ENCODE data around the gene RFX8.
"Not testable (repeated sequence)": the region's sequence is repeated elsewhere in the genome, so short reads cannot be mapped to it uniquely, and the experiment has no call there.

RFX8 gene

DNA sequence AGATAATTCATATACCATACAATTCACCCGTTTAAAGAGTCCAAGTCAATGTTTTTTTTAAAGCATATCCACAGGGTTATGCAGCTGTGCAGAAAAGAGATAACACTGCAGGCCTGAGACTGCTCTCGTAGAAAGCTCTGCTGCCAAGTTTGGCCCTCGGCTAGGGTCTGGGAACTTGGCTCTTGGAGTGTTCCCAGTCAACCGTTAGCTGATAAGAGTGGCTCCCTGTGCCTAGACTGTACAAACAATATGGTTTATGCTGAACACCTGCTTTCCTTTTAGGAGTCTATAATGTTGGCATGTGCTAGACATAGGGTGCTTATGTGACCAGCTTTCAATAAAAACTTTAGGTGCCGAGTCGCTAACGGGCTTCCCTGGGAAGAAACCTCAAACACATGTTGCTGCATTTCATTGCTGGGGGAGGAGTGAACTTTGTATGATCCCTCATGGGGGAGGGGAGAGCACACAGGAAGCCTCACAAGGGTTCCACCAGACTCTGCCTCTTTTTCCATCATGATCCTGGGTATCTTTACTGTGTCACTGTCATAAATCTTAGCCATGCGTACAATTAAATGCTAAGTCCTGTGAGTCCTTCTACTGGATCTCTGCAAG lies 34.7 kb downstream of the RFX8 start:
- FAIRE-seq (no peak), DNase-seq (ENCODE audit: insufficient read length, low spot score) (no peak)
- TF ChIP-seq POLR2A (IDR thresholded peaks at IDR 0.05; ENCODE audit: low read depth, low read length): no peak

DNA sequence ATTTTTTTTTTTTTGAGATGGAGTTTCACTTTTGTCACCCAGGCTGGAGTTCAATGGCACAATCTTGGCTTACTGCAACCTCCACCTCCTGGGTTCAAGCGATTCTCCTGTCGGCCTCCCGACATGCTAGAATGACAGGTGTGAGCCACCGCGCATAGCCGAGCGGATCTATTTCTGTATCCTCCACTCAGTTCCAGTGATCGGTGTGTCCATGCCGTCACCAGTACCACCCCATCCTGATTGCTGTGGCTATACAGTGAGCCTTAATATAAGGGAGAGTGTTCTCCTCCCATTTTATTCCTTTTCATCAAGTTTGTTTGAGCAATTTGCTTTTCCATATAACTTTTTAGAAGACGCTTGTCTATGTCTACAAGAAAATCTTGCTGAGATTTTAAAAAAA lies 35.2 kb downstream of the RFX8 start:
- FAIRE-seq (no peak), DNase-seq (ENCODE audit: insufficient read length, low spot score) (no peak)
- TF ChIP-seq POLR2A (IDR thresholded peaks at IDR 0.05; ENCODE audit: low read depth, low read length): no peak

DNA sequence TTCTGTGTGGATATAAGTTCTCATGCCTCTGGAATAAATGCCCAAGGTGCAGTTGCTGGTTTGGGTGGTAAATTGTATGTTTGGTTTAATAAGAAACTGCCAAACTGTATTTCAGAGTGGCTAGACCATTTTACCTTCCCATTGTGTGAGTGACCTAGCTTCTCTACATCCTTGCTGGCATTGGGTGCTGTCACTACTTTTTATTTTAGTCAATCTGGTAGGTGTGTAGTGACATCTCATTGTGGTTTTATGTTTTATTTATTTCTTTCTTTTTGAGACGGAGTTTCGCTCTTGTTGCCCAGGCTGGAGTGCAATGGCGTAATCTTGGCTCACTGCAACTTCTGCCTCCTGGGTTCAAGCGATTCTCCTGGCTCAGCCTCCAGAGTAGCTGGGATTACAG lies 36.4 kb downstream of the RFX8 start:
- FAIRE-seq: not testable (repeated sequence)

DNA sequence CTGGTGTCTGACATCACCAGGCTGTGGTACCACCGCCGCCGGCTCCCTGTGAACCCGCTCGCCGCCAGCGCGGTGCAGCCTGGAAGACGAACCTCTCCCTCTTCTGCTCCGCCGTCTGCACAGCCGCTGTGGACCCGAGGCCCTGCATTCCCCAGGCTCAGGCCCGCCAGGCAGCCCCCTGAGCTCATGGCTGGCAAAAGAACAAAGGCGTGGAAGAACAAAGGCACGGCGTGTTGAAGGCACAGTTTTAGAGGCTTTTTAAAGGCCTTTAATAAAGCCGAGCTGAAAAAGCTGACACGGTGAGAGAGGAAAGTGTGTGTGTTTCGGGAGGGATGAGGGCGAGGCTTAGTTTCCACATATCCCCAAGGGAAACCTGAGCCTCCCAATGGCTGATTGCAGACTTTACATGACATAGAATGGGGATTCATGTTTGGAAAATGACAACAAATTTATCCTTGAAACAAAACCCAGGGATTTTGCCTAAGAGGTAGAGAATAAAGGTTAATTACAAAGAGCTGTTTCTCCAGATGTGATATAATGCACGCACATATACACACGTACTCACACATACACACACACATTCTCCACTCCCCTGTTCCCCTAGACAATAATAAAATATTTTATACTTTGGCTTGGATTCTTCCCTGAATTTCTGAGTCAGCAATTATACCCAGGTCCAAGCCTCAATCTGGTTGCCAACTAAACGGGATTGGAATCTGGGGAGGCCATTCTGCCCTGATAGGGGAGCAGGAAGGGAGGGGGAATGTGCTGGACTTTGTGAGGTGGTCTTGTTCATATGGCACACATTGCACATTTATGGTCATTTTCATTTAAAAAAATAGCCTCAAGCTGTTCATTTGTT lies 39.7 kb downstream of the RFX8 start:
- DNase-seq (ENCODE audit: insufficient read length, low spot score) (no peak), FAIRE-seq (no peak)
- TF ChIP-seq POLR2A (IDR thresholded peaks at IDR 0.05; ENCODE audit: low read depth, low read length): no peak

More for the DNA sequence above, 36.4 kb downstream of the RFX8 start:
- not testable (repeated sequence) for DNase-seq (ENCODE audit: insufficient read length, low spot score)

DNA sequence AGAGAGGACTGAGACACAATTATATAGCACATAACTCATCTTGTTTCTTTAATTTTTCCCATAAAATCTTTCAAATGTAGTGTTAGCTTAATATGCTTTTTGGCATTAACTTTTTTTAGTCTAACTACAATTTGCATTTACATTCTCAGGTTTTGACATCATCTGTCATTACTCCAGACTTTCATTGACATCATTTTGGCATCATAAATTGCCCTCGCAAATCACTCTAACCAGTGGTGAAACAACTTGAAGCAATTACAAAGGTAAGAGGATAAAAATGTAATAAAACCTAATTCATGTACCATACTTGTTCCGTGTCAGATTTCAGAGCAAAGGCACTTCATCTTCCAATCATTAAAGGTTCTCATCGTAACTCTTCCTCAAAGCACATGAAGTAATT lies 41.4 kb downstream of the RFX8 start:
- TF ChIP-seq POLR2A (IDR thresholded peaks at IDR 0.05; ENCODE audit: low read depth, low read length): no peak
- FAIRE-seq (no peak), DNase-seq (ENCODE audit: insufficient read length, low spot score) (no peak)

DNA sequence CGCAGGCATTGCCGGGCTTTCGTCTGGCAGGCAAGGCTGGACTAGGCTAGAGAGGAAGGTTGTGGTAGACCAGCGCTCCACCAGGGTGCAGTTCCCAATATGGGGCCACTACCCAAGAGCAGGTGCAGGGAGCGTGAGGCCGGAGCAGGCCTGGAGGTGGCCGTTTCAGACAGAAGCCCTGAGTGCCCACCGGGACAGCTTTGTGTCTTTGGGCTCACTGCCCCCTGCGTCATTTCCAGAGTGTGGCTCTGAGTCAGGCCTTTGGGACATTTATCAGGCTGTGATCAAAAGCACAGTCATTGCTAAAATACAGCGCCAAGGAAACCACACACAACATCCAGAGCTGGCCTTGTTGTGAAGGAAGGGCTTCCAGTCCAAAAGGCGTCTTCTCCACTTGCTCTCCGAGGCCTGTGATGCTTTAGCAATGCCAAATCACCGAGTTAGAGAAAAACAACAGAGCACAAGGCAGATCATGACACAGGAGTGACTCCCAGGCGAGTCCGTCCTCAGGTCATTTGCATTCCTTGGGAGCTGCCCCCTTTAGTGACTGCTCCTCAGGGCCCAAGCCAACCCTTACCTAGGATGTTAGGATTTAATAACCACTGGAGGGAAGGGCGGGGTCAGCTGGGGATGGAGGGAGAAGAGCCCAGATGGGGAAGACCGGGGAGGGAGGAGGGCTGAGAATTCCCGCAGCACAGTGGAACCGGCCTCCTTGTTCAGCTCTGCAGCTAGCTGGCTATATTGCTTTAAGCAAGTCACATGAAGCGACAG lies 42.3 kb downstream of the RFX8 start:
- no peak for FAIRE-seq
- no peak for DNase-seq (ENCODE audit: insufficient read length, low spot score)
- no peak for TF ChIP-seq POLR2A (IDR thresholded peaks at IDR 0.05; ENCODE audit: low read depth, low read length)

DNA sequence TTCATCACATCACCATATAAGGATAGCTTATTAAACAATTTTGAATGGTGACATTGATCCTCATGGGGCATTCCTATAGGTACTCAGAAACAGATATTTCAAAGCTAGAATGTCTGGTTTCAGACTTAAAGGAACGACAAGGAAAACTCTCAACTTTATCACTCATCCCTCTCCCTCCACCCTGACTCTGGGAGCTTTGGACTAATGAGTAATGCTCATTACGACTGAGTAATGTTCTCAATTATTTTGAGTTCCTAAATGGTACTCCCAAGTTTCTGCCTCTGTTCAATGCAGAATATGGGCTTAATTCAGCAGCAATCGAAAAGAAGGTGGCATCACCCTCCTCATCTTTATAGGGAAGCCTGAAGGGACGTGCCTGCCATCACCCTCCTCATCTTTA lies 43.4 kb downstream of the RFX8 start:
- FAIRE-seq: no peak

DNA sequence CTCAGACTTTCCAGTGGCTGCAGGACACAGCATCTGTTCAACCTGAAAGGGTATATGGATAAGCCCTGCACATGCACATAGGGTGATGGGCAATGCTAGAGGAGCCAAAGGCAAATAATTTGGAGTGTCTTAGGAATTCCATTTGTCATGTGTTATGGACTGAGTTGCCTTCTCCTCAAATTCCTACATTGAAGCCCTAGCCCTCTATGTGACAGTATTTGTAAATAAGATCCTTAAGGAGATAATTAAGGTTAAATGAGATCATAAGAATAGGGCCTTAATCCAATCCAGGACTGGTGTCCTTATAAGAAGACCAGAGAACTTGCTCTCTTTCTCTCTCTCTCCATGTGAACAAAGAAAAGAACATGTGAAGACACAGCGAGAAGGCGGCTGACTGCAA lies 44.8 kb downstream of the RFX8 start:
- DNase-seq (ENCODE audit: insufficient read length, low spot score): no peak
- TF ChIP-seq POLR2A (IDR thresholded peaks at IDR 0.05; ENCODE audit: low read depth, low read length): no peak
- FAIRE-seq: no peak

More for the DNA sequence above, 43.4 kb downstream of the RFX8 start:
- no peak for DNase-seq (ENCODE audit: insufficient read length, low spot score)
- no peak for TF ChIP-seq POLR2A (IDR thresholded peaks at IDR 0.05; ENCODE audit: low read depth, low read length)

DNA sequence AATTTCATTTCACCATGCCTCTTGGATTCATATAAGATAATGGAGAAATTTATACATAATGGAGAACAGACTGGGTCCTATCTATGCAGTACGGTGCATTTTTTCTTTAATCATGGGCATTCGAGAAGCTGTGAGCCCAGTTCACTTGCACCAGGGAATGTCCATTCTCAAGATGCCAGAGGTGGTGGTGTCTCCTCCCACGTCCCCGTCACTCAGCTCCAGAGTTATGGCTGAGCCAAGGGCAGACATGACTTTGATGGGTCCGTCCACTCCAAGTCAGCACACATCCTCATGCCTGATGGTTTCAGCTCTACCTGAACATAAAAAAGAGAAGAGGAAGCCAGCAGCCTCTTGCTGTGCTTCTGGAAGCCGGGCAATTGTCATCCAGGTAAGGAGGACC lies 45.5 kb downstream of the RFX8 start:
- FAIRE-seq (no peak), DNase-seq (ENCODE audit: insufficient read length, low spot score) (no peak)
- no peak for TF ChIP-seq POLR2A (IDR thresholded peaks at IDR 0.05; ENCODE audit: low read depth, low read length)

DNA sequence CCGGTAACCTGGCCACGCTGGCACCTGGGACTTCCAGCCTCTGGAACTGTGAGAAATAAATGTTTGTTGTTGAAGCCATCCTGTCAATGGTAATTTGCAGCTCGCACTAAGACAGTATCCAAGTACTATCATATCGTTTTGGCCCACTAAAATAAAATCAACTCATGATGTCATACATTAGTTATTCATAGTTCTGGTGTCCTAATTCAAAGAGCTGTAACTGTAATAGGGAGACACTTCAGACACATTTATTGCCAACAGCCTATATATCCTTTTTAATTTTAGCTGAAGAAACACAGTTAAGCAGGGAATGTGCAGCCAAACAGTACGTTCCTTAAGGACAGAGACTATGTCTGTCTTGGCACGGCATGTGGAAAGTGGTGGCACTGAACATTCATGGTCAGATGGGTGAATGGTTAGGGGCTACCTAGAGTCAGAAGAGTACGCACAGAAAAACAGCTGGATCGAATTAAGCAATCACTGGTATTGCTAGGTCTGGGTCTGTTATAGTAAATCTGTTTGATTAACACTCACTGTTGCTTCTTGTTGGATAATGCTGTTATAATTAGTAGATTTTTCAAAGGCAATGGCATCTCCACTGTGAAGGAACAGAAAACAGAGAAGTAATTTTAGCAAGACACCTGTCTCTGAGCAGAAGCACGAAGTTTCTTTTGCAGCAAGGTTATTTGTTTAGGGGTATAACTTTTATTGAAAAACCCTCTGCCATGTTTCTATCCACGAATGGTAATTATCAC lies 46.3 kb downstream of the RFX8 start:
- DNase-seq (ENCODE audit: insufficient read length, low spot score) (no peak), FAIRE-seq (no peak)
- TF ChIP-seq POLR2A (IDR thresholded peaks at IDR 0.05; ENCODE audit: low read depth, low read length): no peak

DNA sequence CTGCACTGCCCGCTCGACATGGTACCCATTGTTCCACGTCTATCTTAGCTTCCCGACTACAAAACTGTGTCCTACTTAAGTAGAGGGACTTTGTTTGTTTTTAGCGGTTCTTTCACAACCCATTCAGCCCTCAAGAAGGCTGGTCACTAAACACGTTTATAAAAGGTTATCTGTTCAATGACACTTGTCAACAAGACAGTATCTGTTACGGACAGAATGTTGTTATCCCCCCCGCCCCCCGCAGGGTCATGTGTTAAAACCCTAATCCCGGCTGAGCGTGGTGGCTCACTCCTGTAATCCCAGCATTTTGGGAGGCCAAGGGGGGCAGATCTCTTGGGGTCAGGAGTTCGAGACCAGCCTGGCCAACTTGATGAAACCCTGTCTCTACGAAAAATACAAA lies 47.2 kb downstream of the RFX8 start:
- no peak for TF ChIP-seq POLR2A (IDR thresholded peaks at IDR 0.05; ENCODE audit: low read depth, low read length)
- FAIRE-seq: no peak
- no peak for DNase-seq (ENCODE audit: insufficient read length, low spot score)

DNA sequence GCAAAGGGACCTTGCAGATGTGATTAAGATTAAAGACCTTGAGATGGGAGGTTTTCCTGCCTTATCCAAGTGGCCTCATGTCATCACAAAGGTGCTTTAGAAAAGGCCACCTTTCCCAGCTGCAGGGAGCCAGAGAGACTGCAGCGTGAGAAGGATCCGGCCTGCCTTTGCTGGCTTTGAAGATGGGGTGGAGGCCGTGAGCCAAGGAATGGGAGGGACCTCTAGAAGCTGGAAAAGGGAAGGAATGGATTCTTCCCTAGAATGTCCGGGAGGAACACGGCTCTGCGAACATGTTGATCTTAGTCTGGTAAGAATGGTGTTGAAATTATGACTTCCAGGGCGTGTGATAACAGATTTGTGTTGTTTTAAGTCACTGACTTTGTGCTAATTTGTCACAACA lies 47.7 kb downstream of the RFX8 start:
- no peak for FAIRE-seq
- no peak for DNase-seq (ENCODE audit: insufficient read length, low spot score)
- no peak for TF ChIP-seq POLR2A (IDR thresholded peaks at IDR 0.05; ENCODE audit: low read depth, low read length)

DNA sequence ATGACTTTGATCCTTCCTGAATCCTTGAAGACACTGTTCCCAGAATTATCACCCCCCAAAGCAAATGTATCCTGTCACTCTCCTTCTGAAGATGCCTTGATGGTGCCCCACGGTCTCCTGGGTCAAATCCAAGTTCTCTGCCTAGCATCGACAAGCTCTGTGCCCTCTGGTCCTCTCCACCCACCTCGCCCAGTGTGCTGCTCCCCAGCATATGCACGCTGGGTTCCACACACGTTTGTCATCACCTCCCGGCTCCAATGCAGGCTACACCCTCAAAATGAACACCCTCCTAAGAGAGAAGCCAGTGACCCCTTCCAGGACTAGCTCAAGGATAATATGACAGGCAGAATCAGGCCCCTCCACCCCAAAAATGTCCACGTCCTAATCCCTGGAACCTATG lies 48.1 kb downstream of the RFX8 start:
- TF ChIP-seq POLR2A (IDR thresholded peaks at IDR 0.05; ENCODE audit: low read depth, low read length): no peak
- FAIRE-seq (no peak), DNase-seq (ENCODE audit: insufficient read length, low spot score) (no peak)

DNA sequence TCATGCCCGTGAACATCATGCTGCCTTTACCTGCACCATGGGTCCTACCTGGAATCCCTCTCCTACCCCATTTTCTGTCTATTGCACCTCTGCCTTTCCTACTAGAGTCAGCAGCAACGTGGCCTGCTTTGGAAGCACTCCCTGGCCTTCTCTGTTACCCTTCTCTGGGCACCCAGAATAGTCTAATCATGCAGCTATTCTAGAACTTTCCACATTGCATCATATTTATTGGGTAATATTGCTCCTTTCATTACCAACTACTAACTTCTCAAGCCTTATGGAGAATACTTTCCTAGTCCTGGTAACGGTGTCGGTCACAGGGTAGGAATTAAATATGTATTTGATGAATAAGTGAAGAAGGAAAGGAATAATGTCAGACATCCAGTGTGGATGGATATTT lies 54.3 kb downstream of the RFX8 start:
- no peak for FAIRE-seq
- DNase-seq (ENCODE audit: insufficient read length, low spot score): no peak
- no peak for TF ChIP-seq POLR2A (IDR thresholded peaks at IDR 0.05; ENCODE audit: low read depth, low read length)
